Kidney capillary endothelial cell (primary cell): Measurements from ENCODE around the gene SIM1.

Experiments
- DNase-seq: peaks from one replicate; pipeline ENCODE4 v3.0.0-alpha.2; 2018; ENCODE audit warnings: low spot score

Gene SIM1

DNA sequence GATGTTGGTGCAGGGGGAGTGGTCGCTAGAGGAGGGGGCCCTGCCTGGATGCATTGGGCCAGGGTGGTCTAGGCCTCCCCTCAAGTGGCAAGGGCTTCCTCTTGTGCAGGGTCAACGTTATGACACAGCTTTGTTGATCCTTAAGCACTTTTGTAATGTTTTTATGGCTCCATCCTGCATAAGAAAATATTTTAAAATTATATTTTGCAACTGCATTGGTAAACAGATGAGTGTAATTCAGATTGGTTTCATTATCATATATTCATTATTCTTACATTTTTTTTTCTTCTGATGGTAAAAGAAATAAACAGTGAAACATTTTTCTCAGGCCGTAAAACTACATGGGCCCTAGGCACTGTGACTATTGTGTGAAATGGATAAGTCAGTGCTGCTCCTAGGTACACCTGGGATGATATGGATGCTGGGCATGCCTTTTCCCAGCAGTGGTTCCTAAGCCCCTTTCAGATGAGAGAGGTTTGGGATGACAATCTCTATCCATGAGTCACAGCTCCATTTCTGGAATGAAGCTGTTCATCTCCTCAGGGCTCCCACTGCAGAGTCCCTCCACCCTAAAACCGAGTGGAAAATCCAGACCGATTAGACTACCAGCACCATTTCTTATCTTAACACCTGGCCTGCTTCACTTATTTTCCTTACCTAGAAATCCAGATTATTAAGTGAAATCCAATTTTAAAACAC lies 5.8 kb upstream of the SIM1 start:
- no peak for DNase-seq

- DNase-seq = no peak
Measured at GRCh38 chr6:100469101-100469859, 4.6 kb upstream of the SIM1 start.

GRCh38 chr6:100468016-100468622 lies 3.4 kb upstream of the SIM1 start:
- no peak for DNase-seq

DNA sequence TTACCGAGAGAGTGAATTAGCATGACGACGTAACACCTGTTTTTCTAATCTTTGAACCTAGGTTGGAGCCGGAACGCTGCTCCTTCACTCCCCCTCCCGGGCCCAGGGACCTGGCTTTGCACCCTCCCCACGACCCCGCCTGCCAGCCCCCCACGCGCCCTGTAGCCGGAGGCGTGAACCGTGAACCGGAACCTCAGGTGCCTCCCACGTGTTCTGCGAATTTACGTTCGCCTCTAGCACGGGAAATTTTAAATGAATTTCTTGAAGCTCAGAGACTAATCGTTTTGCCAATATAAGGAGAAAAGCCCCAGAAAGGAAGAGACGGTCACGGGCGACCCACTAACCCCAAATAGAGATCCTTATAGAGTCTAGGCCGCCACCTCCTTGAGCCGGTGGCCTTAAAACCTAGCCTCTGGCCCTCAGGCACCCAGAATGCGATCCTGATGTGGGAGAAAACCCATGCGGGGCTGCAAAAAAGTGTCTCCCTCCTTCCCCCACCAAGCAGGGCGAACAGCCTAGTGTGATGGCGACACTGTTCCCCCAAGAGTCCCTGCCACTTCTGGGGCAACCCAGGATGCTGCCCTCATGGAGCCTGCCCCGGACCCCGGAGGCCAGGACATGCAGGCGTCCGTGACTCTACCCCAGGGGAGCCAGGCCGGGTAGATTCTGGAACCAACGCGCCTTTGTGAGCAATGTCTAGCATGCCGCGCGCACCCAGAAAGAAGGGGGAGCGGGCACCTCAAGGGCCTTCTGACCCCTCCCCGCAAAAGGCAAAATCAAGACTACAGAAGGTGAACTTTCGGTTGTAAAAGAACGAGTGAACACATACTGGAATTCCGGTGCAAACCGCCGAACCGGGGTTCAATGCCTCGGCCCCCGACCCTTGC lies 2.7 kb upstream of the SIM1 start:
- no peak for DNase-seq

- DNase-seq = no peak
Measured at GRCh38 chr6:100466410-100467128, 1.8 kb upstream of the SIM1 start.

GRCh38 chr6:100465701-100466409 lies 1.1 kb upstream of the SIM1 start:
- no peak for DNase-seq

- no peak for DNase-seq
Measured at GRCh38 chr6:100464162-100464851, 414 bp downstream of the SIM1 start.

DNA sequence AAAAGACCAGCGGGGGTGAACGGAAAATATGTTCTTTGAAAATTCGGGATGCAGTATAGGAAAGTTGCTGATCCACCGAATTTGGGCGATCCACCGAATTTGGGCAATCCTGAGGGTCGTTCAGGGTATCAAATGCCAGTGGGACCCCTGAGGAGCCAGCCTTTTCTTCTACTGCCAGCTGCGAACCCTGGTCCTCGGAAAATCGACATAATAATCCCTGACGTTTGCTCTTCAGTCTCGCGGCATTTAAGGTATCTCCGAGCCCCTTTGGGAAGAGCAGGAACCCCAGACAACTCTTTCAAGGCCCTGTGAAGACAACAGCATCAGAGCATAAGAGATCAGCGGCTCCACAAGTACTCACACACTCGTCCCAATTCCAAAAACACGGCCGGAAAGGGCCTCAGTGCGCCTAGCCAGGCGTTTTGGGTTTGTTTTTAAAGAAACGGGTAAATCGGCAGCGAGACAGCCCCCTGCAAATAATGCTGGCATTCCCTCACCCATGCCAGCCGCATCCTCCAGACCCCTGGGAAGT lies 1.0 kb downstream of the SIM1 start:
- DNase-seq = no peak

GRCh38 chr6:100462706-100463629 lies 1.8 kb downstream of the SIM1 start:
- DNase-seq = no peak

DNA sequence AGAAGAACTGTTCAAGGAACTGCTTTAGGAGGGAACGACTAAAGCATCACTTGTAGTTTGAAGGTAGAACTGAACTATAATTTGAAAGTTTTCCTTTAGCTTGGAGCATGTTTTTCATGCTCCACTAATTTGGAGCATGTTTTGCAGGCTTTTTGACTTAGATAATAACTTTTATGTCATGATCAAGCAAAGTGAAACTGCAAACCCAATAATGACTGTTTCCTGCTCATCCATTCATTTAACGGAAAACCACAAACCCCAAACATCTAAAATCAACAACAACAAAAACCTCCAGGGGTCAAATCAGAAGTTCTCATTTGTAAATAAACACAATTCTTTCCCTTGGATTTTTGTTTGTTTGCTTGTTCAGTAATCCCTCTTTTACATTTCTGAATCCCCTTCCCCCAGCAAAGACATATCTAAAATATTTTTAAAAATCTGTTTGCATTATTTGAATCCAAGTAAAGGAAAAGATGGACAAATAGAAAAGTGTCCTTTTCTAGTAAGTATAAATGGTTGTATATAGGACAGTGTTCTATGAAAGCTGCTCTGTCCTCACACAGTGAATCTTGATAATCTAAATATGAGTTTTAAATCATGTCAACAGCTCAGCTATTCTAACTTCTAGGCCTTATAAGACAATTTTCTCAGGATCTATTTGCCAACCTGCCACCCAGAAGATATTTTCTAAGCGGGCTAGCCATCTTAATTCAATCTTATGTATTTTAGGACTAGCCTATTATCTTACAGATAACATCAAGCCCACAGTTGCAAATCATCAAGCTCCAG lies 2.6 kb downstream of the SIM1 start:
- no peak for DNase-seq

GRCh38 chr6:100461278-100461916 lies 3.3 kb downstream of the SIM1 start:
- DNase-seq = no peak

GRCh38 chr6:100460650-100461204 lies 4.0 kb downstream of the SIM1 start:
- DNase-seq = no peak

DNA sequence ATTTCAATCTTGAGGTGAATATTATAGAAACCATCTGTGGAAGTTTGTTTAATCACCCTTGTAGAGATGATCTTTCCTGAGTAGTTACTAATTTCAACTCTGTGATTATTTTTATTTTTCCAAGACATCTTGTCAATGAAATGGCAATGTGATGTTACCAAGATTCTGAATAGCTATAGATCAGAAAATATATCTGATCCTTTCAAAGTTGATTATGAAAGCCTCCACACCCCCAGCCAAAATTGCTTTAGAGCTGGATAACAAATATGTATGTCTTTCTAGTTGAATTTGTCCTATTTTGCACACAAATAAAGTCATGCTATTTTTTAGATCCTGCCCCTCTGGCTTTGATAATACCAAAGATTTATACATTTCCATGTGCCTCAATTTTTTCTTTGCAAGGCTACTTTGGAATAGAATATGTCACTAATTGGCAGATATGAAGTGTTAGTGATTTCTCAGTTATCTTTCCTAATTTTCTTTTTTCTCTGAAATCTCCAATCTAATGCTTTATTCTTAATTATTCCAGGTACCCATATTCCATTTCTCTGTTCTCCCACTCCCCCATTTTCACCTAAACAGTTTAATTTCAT lies 5.0 kb downstream of the SIM1 start:
- DNase-seq = no peak

- DNase-seq = no peak
Measured at GRCh38 chr6:100458841-100459591, 5.7 kb downstream of the SIM1 start.

DNA sequence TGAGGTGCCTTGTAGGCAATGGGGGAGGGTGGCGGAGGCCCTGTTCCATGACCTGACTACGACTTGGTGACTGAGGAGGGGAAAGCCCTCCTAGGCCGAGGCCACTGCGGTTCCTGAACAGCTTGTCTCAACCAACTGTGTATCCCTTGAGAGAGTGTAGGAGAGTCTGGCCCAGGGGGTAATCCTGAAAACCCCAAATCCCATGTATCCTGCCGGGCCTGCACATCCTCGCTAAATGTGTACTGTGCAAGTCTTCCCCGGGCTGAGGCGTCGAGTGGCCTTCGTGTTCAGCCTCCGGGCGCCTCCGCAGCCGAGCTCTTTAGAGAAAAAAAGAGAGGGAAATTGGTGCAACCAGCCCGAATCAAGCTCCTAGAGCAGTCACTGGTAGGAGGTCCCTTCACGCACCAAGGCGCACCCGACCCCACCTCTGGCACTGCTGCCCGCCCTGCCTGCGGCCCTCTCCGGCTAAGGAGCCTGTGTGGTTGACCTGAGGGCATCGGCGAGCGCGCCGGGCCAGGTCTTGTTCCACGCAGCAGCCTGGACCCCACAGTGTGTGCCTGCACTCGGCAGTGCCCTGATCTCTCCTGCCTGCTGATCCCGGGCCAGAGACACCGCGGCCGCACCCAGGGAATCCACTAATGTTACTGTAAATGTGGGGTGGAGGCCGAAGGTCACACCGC lies 7.3 kb downstream of the SIM1 start:
- DNase-seq = no peak

GRCh38 chr6:100456908-100457235 lies 7.8 kb downstream of the SIM1 start:
- no peak for DNase-seq
